Measurements from ENCODE around the gene SLC7A6. TPM values are rescaled to one million over a fixed set of nuclear protein-coding genes. Genes with fewer than 3 reads are reported as not detected.

The SLC7A6 gene
- total and polyA plus RNA-seq, 2 of the 13 experiments (the other 11 are each of a cell fraction or from before 2014, with no cell fraction given): 35.8 to 70.8 TPM

DNA sequence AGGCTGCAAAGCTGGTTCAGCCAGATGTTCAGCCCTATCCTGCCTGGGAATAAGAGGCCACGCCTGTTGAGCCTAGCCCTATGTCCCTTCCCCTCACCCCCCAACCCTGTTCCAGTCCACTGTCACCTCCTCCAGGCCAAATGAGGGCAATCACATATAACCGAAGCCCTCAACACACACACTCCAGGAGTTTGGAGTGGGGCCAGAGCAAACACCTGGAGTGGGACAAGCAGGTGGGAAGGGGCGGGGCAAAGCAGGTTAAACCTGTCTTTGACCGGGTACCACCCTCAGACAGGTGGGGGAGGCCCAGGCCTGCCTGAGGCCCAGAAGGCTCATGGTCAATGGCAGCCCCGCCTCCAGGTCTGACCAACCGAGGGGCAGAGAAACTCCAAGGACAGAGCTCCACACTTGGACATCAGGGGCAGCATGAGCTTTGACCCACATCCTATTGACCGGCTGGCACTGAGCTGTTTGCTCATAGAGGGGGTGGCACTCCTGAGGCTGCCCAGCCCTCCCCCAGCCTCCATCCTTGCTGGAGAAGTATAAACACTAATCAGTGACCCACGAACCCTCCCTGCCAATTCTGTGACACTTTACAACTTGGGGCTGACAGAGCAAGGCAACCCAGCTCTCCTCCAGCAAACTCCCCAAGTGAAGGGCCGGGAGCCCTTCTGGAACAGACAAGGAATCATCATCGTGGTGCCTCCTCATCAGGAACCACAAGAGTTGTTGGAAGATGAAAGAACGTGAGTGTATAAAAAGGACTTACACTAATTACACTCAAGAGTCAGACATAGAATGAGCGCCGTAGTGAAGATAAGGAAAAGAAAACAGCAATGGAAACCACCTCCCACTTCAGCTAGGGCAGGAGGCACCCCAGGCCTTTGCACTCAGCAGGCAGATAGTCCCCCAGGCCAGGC, 29.9 kb upstream of the SLC7A6 start (continued):
- TF ChIP-seq FOXM1 (CRISPR knock-in tag; IDR thresholded peaks at IDR 0.05) (no peak), ZNF296 (CRISPR knock-in tag; conservative IDR thresholded peaks at IDR 0.05) (0 out of 2 replicates have a peak, but pooled peaks have one; percentile 38), KDM2A (CRISPR knock-in tag; IDR thresholded peaks at IDR 0.05; ENCODE audit: borderline replicate concordance, low read depth) (peak; percentile 58; the same call in 1 of the 2 replicates), RFX5 (IDR thresholded peaks at IDR 0.05; ENCODE audit: low read depth, low read length) (no peak), BCL6 (CRISPR knock-in tag; IDR thresholded peaks at IDR 0.05) (peak; percentile 92), ZBTB38 (CRISPR knock-in tag; IDR thresholded peaks at IDR 0.05) (peak; percentile 62; the same call in 1 of the 2 replicates), ZFP90 (CRISPR knock-in tag; IDR thresholded peaks at IDR 0.05; ENCODE audit: borderline replicate concordance) (no peak), HNF4G (IDR thresholded peaks at IDR 0.05; ENCODE audit: borderline replicate concordance, low read depth, low read length) (peak; percentile 54; the same call in 1 of the 2 replicates), HNF4G (CRISPR knock-in tag; IDR thresholded peaks at IDR 0.05; ENCODE audit: borderline replicate concordance, low read depth) (no peak), POGZ (CRISPR knock-in tag; IDR thresholded peaks at IDR 0.05) (no peak), ZNF703 (CRISPR knock-in tag; IDR thresholded peaks at IDR 0.05; ENCODE audit: borderline replicate concordance) (no peak; the same call in 1 of the 2 replicates), MAX (IDR thresholded peaks at IDR 0.05) (peak; percentile 66; the same call in 1 of the 2 replicates), ZNF776 (CRISPR knock-in tag; IDR thresholded peaks at IDR 0.05) (no peak), ZNF768 (CRISPR knock-in tag; IDR thresholded peaks at IDR 0.05) (no peak), NR0B2 (CRISPR knock-in tag; IDR thresholded peaks at IDR 0.05) (no peak), ZNF33A (CRISPR knock-in tag; IDR thresholded peaks at IDR 0.05; ENCODE audit: borderline replicate concordance) (no peak), ZNF773 (CRISPR knock-in tag; IDR thresholded peaks at IDR 0.05; ENCODE audit: borderline replicate concordance) (no peak), HNF4A (CRISPR knock-in tag; IDR thresholded peaks at IDR 0.05) (peak; percentile 94), ZNF556 (CRISPR knock-in tag; IDR thresholded peaks at IDR 0.05; ENCODE audit: borderline replicate concordance) (peak; percentile 82; the same call in 1 of the 2 replicates), ELK4 (CRISPR knock-in tag; IDR thresholded peaks at IDR 0.05; ENCODE audit: borderline replicate concordance) (no peak)
- TF ChIP-seq, protein P1, sequence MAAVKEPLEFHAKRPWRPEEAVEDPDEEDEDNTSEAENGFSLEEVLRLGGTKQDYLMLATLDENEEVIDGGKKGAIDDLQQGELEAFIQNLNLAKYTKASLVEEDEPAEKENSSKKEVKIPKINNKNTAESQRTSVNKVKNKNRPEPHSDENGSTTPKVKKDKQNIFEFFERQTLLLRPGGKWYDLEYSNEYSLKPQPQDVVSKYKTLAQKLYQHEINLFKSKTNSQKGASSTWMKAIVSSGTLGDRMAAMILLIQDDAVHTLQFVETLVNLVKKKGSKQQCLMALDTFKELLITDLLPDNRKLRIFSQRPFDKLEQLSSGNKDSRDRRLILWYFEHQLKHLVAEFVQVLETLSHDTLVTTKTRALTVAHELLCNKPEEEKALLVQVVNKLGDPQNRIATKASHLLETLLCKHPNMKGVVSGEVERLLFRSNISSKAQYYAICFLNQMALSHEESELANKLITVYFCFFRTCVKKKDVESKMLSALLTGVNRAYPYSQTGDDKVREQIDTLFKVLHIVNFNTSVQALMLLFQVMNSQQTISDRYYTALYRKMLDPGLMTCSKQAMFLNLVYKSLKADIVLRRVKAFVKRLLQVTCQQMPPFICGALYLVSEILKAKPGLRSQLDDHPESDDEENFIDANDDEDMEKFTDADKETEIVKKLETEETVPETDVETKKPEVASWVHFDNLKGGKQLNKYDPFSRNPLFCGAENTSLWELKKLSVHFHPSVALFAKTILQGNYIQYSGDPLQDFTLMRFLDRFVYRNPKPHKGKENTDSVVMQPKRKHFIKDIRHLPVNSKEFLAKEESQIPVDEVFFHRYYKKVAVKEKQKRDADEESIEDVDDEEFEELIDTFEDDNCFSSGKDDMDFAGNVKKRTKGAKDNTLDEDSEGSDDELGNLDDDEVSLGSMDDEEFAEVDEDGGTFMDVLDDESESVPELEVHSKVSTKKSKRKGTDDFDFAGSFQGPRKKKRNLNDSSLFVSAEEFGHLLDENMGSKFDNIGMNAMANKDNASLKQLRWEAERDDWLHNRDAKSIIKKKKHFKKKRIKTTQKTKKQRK (IDR thresholded peaks at IDR 0.05; ENCODE audit: low read length): no peak
- TF ChIP-seq, protein P2, sequence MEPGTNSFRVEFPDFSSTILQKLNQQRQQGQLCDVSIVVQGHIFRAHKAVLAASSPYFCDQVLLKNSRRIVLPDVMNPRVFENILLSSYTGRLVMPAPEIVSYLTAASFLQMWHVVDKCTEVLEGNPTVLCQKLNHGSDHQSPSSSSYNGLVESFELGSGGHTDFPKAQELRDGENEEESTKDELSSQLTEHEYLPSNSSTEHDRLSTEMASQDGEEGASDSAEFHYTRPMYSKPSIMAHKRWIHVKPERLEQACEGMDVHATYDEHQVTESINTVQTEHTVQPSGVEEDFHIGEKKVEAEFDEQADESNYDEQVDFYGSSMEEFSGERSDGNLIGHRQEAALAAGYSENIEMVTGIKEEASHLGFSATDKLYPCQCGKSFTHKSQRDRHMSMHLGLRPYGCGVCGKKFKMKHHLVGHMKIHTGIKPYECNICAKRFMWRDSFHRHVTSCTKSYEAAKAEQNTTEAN (CRISPR knock-in tag; conservative IDR thresholded peaks at IDR 0.05): no peak
